Prostate gland (tissue), 2 donors: Measurements from ENCODE around the gene ANKRD13D. TPM values are rescaled to one million over a fixed set of nuclear protein-coding genes. Genes with fewer than 3 reads are reported as not detected.

Source experiments
- DNase-seq: peaks from one replicate; pipeline ENCODE4 v3.0.0-alpha.2; 2019; ENCODE audit warnings: low spot score
- H3K27ac ChIP-seq, 2 donors: fragments of 200-600 bp; sonication (generic); 2 replicates each; pipeline ENCODE4 v1.5.1; 2017 to 2019
- H3K27me3 ChIP-seq: fragments of 200-600 bp; sonication (generic); replicated peaks from 2 replicates; pipeline ENCODE4 v1.5.1; 2019; ENCODE audit not compliant: insufficient read depth
- H3K36me3 ChIP-seq, 2 donors: fragments of 200-600 bp; sonication (generic); 1 replicate in 1 of 2; 2 replicates in 1 of 2; pipeline versions ENCODE4 v1.5.1 to v1.8.1; 2017 to 2019
- H3K4me1 ChIP-seq: fragments of 200-600 bp; sonication (generic); replicated peaks from 2 replicates; pipeline ENCODE4 v1.5.1; 2019
- H3K4me3 ChIP-seq, 2 donors: fragments of 200-600 bp; sonication (generic); 2 replicates each; pipeline ENCODE4 v1.5.1; 2017 to 2019
- H3K9me3 ChIP-seq: fragments of 200-600 bp; sonication (generic); 2 replicates; pipeline ENCODE4 v1.5.1; 2017
- CTCF ChIP-seq, 4 experiments: fragments of 200-600 bp in 2 of 4; fragments of 450-650 bp in 2 of 4; sonication (generic) in 2 of 4; IDR thresholded peaks; 1 replicate in 3 of 4; 2 replicates in 1 of 4; pipeline ENCODE4 v1.5.1; 2016 to 2019; ENCODE audit warnings: antibody characterized with exemption in 4 of 4, mild to moderate bottlenecking in 2 of 4, moderate library complexity in 2 of 4
- POLR2A ChIP-seq: fragments of 450-650 bp; IDR thresholded peaks from one replicate; pipeline ENCODE4 v1.6.1; 2016; ENCODE audit warnings: antibody characterized with exemption, mild to moderate bottlenecking
- POLR2AphosphoS5 ChIP-seq: sonication (generic); formaldehyde crosslinking; IDR thresholded peaks from one replicate; pipeline ENCODE4 v1.6.1; 2017; ENCODE audit warnings: antibody characterized with exemption
- WGBS: methylation state at CpG from one replicate; pipeline ENCODE4 v1.1.5; 2018; 5-methylcytosine and 5-hydroxymethylcytosine counted together
- intact Hi-C: fragments of 100-400 bp; cut with DNase I; formaldehyde crosslinking; loops from one replicate; pipeline ENCODE4 v1.14.2; 2022
- total RNA-seq, 2 donors: library from RNA; depleted of rRNA; stranded (reverse); fragments of >200 nt; gene quantifications; one replicate each; pipeline ENCODE4 v1.1.0, GENCODE V29; 2016

ANKRD13D gene
- total RNA-seq, 2 donors from 2014 or later, result 35.9 to 75.3 TPM

GRCh38 chr11:67261946-67262681 is 27.0 kb upstream of the ANKRD13D start:
- DNase-seq, result no peak
- intact Hi-C loops, result loop anchor here (5.0 kb wide), 1 partner anchor 120 kb away; no protein-coding TSS in a partner anchor

GRCh38 chr11:67262731-67263675 is 26.1 kb upstream of the ANKRD13D start:
- WGBS, result 52% methylated on average over 22 of the region's 22 CpGs
- peak; percentile 75 for DNase-seq
- intact Hi-C loops, result loop anchor here (5.0 kb wide), 1 partner anchor 119 kb away; no protein-coding TSS in a partner anchor
- peaks cover 2% of the 10 kb centered on the region for H3K4me1 ChIP-seq
- H3K27ac ChIP-seq, result peak overlapping the region; percentile 36 to 50
- no peaks in the 10 kb centered on the region for H3K36me3 ChIP-seq
- H3K9me3 ChIP-seq, result no peaks in the 10 kb centered on the region
- no peak overlapping the region for H3K4me3 ChIP-seq
- TF ChIP-seq POLR2A (no peak), CTCF (IDR thresholded peaks at IDR 0.05) (peak; percentile 73 to 92 (median 90)), POLR2AphosphoS5 (peak; percentile 81)
- no peaks in the 10 kb centered on the region for H3K27me3 ChIP-seq

More at GRCh38 chr11:67261946-67262681, 27.0 kb upstream of the ANKRD13D start:
- Histone ChIP-seq H3K27me3 (no peaks in the 10 kb centered on the region), H3K4me1 (peaks cover 2% of the 10 kb centered on the region), H3K36me3 (no peaks in the 10 kb centered on the region), H3K4me3 (no peak overlapping the region), H3K27ac (peak overlapping the region; percentile 36 to 63), H3K9me3 (no peaks in the 10 kb centered on the region)
- TF ChIP-seq CTCF (IDR thresholded peaks at IDR 0.05), result no peak
- TF ChIP-seq POLR2A, result no peak
- TF ChIP-seq POLR2AphosphoS5, result no peak
- 52% methylated on average over 18 of the region's 18 CpGs for WGBS

- no peaks in the 10 kb centered on the region for H3K27me3 ChIP-seq
- 97% methylated on average over 5 of the region's 5 CpGs for WGBS
- H3K36me3 ChIP-seq, result no peaks in the 10 kb centered on the region
- TF ChIP-seq POLR2A (no peak), POLR2AphosphoS5 (no peak), CTCF (IDR thresholded peaks at IDR 0.05) (no peak)
- peaks cover 13% of the 10 kb centered on the region for H3K4me1 ChIP-seq
- intact Hi-C loops, result loop anchor here (5.0 kb wide), 1 partner anchor 118 kb away; no protein-coding TSS in a partner anchor
- H3K27ac ChIP-seq, result no peak overlapping the region
- no peaks in the 10 kb centered on the region for H3K9me3 ChIP-seq
- DNase-seq, result no peak
- H3K4me3 ChIP-seq, result no peak overlapping the region
Measured at GRCh38 chr11:67264260-67264659, 24.8 kb upstream of the ANKRD13D start.

- intact Hi-C loops, result loop anchor here (5.0 kb wide), 2 partner anchors 37 to 117 kb away; partner anchors contain the start of gene SSH3
- Histone ChIP-seq H3K27ac (peak overlapping the region; percentile 67 to 76), H3K4me3 (no peak overlapping the region), H3K27me3 (no peaks in the 10 kb centered on the region), H3K4me1 (peaks cover 19% of the 10 kb centered on the region), H3K36me3 (no peaks in the 10 kb centered on the region), H3K9me3 (no peaks in the 10 kb centered on the region)
- no peak for TF ChIP-seq CTCF (IDR thresholded peaks at IDR 0.05)
- no peak for TF ChIP-seq POLR2AphosphoS5
- TF ChIP-seq POLR2A, result no peak
- 94% methylated on average over 7 of the region's 7 CpGs for WGBS
- DNase-seq, result no peak
Measured at GRCh38 chr11:67264877-67265632, 24.0 kb upstream of the ANKRD13D start.
